Ishikawa (cell line): ENCODE results near the gene SDK1.

Experiments
- CEBPB ChIP-seq: IDR thresholded peaks from 2 replicates; pipeline ENCODE4 v1.6.1; 2012
- CREB1 ChIP-seq: IDR thresholded peaks from 2 replicates; pipeline ENCODE4 v1.6.1; 2012; ENCODE audit warnings: low read depth
- EGR1 ChIP-seq: IDR thresholded peaks from 2 replicates; pipeline ENCODE4 v1.6.1; 2012
- EP300 ChIP-seq: IDR thresholded peaks from 2 replicates; pipeline ENCODE4 v1.6.1; 2012; ENCODE audit warnings: borderline replicate concordance
- FOXM1 ChIP-seq: IDR thresholded peaks from 2 replicates; pipeline ENCODE4 v1.6.1; 2012; ENCODE audit warnings: low read depth, borderline replicate concordance
- NFIC ChIP-seq: IDR thresholded peaks from 2 replicates; pipeline ENCODE4 v1.6.1; 2012
- RAD21 ChIP-seq: IDR thresholded peaks from 2 replicates; pipeline ENCODE4 v1.6.1; 2012; ENCODE audit warnings: low read depth
- TAF1 ChIP-seq: IDR thresholded peaks from 2 replicates; pipeline ENCODE4 v1.6.1; 2012; ENCODE audit warnings: low read depth, mild to moderate bottlenecking
- TCF12 ChIP-seq: IDR thresholded peaks from 2 replicates; pipeline ENCODE4 v1.6.1; 2012; ENCODE audit warnings: low read depth
- TEAD4 ChIP-seq: IDR thresholded peaks from 2 replicates; pipeline ENCODE4 v1.6.1; 2012
- YY1 ChIP-seq: IDR thresholded peaks from 2 replicates; pipeline ENCODE4 v1.6.1; 2012; ENCODE audit warnings: low read depth
- ZBTB7A ChIP-seq: IDR thresholded peaks from 2 replicates; pipeline ENCODE4 v1.6.1; 2012; ENCODE audit warnings: low read depth
- TF ChIP-seq, protein P1 (sequence below): IDR thresholded peaks from 2 replicates; pipeline ENCODE4 v1.6.1; 2012
- TF ChIP-seq, protein P2 (sequence below): IDR thresholded peaks from 2 replicates; pipeline ENCODE4 v1.6.1; 2012; ENCODE audit warnings: low read depth, mild to moderate bottlenecking
- TF ChIP-seq, protein P3 (sequence below): IDR thresholded peaks from 2 replicates; pipeline ENCODE4 v1.6.1; 2012

SDK1 gene

DNA sequence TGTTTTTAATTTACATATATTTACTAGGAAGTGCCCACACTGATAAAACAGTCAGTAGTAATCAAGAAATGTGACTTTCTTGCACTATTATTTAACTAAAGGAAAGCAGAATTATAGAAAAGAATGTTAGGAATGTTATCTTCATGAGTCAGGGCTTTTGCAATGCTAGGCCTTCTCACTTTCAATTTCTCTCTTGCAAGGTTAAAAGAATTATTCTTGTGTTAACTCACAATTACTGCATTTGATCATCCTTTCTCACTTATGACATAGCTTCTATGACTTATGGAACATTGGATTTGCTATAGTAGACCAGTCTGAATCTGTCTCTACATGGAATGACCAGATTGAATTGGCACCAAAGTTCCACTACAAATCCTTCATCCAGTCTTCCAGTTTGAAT, 192.4 kb downstream of the SDK1 start:
- TF ChIP-seq RAD21 (no peak), EGR1 (no peak), TCF12 (no peak), EP300 (no peak), TAF1 (no peak), TEAD4 (no peak), ZBTB7A (no peak), YY1 (no peak), CREB1 (no peak)
- TF ChIP-seq, protein P1, sequence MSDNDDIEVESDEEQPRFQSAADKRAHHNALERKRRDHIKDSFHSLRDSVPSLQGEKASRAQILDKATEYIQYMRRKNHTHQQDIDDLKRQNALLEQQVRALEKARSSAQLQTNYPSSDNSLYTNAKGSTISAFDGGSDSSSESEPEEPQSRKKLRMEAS = no peak
- TF ChIP-seq, protein P2, sequence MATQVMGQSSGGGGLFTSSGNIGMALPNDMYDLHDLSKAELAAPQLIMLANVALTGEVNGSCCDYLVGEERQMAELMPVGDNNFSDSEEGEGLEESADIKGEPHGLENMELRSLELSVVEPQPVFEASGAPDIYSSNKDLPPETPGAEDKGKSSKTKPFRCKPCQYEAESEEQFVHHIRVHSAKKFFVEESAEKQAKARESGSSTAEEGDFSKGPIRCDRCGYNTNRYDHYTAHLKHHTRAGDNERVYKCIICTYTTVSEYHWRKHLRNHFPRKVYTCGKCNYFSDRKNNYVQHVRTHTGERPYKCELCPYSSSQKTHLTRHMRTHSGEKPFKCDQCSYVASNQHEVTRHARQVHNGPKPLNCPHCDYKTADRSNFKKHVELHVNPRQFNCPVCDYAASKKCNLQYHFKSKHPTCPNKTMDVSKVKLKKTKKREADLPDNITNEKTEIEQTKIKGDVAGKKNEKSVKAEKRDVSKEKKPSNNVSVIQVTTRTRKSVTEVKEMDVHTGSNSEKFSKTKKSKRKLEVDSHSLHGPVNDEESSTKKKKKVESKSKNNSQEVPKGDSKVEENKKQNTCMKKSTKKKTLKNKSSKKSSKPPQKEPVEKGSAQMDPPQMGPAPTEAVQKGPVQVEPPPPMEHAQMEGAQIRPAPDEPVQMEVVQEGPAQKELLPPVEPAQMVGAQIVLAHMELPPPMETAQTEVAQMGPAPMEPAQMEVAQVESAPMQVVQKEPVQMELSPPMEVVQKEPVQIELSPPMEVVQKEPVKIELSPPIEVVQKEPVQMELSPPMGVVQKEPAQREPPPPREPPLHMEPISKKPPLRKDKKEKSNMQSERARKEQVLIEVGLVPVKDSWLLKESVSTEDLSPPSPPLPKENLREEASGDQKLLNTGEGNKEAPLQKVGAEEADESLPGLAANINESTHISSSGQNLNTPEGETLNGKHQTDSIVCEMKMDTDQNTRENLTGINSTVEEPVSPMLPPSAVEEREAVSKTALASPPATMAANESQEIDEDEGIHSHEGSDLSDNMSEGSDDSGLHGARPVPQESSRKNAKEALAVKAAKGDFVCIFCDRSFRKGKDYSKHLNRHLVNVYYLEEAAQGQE = no peak

DNA sequence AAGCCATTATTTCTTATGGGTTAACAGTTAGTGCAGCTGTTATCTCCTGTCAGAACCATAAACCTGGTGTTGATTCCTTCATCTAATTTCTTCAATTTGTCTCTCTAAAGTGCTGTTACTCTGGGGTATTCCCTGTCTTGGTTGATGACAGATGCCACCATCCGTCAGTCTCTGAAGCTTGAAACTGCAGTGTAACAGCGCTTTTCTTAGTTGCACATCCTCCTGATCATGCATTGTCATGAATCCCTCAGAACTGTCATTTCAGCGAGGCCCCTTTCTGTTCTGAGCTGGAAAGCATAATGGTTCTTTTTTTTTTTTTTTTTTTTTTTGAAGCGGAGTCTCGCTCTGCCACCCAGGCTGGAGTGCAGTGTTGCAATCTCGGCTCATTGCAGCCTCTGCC, 193.9 kb downstream of the SDK1 start:
- TF ChIP-seq TAF1 (no peak), ZBTB7A (no peak), CEBPB (no peak), YY1 (no peak), CREB1 (no peak), TEAD4 (no peak), EGR1 (no peak), EP300 (no peak), TCF12 (no peak), RAD21 (no peak), NFIC (no peak), FOXM1 (no peak)
- TF ChIP-seq, protein P2 = no peak
- TF ChIP-seq, protein P3, sequence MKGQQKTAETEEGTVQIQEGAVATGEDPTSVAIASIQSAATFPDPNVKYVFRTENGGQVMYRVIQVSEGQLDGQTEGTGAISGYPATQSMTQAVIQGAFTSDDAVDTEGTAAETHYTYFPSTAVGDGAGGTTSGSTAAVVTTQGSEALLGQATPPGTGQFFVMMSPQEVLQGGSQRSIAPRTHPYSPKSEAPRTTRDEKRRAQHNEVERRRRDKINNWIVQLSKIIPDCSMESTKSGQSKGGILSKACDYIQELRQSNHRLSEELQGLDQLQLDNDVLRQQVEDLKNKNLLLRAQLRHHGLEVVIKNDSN = no peak
- TF ChIP-seq, protein P1 = no peak

DNA sequence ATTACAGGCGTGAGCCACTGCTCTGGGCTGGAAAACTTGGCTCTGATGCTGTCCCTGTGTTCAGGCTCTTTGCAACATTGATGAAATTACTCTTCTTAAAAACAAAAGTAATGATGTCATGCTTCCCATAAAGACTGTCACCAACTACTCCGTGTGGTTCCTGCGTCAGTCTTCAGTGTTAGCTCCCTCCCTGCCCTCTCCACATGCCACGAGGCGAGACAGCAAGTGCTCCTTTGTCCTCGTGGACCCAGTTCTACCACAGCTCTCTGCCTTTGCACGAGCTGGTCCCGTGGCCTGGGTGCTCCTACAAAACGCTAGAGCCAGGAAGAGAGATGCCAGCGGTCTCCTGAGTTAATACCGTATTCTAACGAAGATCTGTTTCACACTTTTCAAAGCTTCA, 194.5 kb downstream of the SDK1 start:
- TF ChIP-seq, protein P1 = no peak
- TF ChIP-seq EGR1 = no peak
- no peak for TF ChIP-seq YY1
- TF ChIP-seq FOXM1 = no peak
- TF ChIP-seq ZBTB7A = no peak
- no peak for TF ChIP-seq TAF1
- TF ChIP-seq, protein P3 = no peak
- TF ChIP-seq NFIC = no peak
- no peak for TF ChIP-seq CREB1
- TF ChIP-seq TEAD4 = no peak
- TF ChIP-seq EP300 = no peak
- TF ChIP-seq RAD21 = no peak
- TF ChIP-seq TCF12 = no peak
- TF ChIP-seq, protein P2 = no peak

DNA sequence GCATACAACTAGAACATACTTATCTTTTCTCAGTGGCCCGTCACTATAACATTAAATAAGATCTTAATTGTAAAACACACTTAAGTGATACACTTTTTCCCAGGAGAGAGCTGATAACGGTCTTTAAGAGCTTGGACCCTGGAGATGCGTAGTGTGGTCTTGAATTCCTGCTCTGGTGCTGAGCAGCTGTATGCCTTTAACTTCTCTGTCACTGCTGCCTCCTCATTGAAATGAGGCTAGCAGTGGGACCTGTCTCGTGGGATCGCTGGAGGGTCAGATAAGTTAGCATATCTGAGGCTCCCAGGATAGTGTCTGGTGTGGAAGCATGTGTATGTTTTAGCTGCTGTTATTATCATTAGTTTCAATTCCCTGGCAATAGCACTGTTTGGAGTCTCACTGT, 194.9 kb downstream of the SDK1 start:
- TF ChIP-seq ZBTB7A = no peak
- TF ChIP-seq TAF1 = no peak
- no peak for TF ChIP-seq FOXM1
- TF ChIP-seq RAD21 = no peak
- no peak for TF ChIP-seq TEAD4
- TF ChIP-seq CEBPB = no peak
- TF ChIP-seq, protein P2 = no peak
- no peak for TF ChIP-seq TCF12
- no peak for TF ChIP-seq YY1
- TF ChIP-seq, protein P1 = no peak
